Posterior cingulate gyrus (tissue), 11 donors: ENCODE data around the gene CCDC33.
A peak's percentile ranks its signal among the peaks of the same experiment; 100 is the strongest.

Experiments used
- DNase-seq, 10 donors: peaks; one replicate each; pipeline versions ENCODE4 v3.0.0 to v3.0.0-alpha.2; 2020 to 2021; ENCODE audit warnings: mixed read lengths in 3 of 10
- intact Hi-C: fragments of 100-400 bp; cut with DNase I; formaldehyde crosslinking; loops from one replicate; pipeline ENCODE4 v1.15.1; 2023

The CCDC33 gene

DNA sequence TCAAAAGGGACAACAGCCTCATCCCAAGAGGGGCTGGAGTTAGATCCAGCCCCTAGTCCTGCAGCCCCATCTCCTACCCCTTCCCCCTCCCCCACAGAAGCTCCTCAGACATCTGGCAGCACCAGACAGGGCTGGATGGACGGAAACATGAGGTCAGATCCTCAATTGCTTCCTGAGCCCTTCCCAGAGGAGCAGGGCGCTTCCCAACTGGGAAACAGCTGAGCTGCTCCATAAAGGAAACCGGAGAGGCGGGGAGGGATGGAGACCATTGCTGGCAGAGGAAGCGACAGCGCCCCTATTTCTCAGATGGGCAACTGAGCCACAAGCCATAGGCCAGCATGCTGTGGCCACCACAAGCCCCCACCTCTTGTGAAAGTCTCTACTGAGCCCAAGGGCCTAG, 149.6 kb downstream of the CCDC33 start:
- peak in 3 of 10 donors; percentile 8 to 69 (median 8) for DNase-seq

More for the DNA sequence above, 149.6 kb downstream of the CCDC33 start:
- intact Hi-C loops, result no loop called here
